Left ventricle myocardium inferior (tissue), 1 donor: Measurements from ENCODE around the gene PRKCE. TPM values are rescaled to one million over a fixed set of nuclear protein-coding genes. Genes with fewer than 3 reads are reported as not detected.
A peak's percentile ranks its signal among the peaks of the same experiment; 100 is the strongest.

Experiments
- DNase-seq: peaks from one replicate; pipeline ENCODE4 v3.0.0-alpha.2; 2020
- H3K27ac ChIP-seq: fragments of 200-600 bp; replicated peaks from 2 replicates; pipeline ENCODE4 v1.8.0; 2021
- H3K27me3 ChIP-seq: fragments of 200-600 bp; 2 replicates; pipeline ENCODE4 v1.8.0; 2021; ENCODE audit warnings: low read depth
- H3K36me3 ChIP-seq: fragments of 200-600 bp; 2 replicates; pipeline ENCODE4 v1.8.0; 2021
- H3K4me1 ChIP-seq: fragments of 200-600 bp; 2 replicates; pipeline ENCODE4 v1.8.0; 2021
- H3K4me3 ChIP-seq: fragments of 200-600 bp; 2 replicates; pipeline ENCODE4 v1.8.0; 2021; ENCODE audit warnings: mild to moderate bottlenecking, moderate library complexity
- H3K9me3 ChIP-seq: fragments of 200-600 bp; replicated peaks from 2 replicates; pipeline ENCODE4 v1.8.0; 2021
- intact Hi-C: fragments of 100-400 bp; cut with micrococcal nuclease; formaldehyde crosslinking; loops from one replicate; pipeline ENCODE4 v1.11.0; 2022
- long read RNA-seq: library from polyadenylated mRNA; unstranded; transcript quantifications from one replicate; pipeline ENCODE4 v2.0.0, GENCODE V29; 2021
- total RNA-seq: library from RNA; stranded (reverse); fragmentation: NEBNext Ultra II Directional; extraction: Animal tissue kit (Norgen Biotek cat#: 25700); gene quantifications from one replicate; pipeline ENCODE4 v1.2.1, GENCODE V29; 2021
- TF ChIP-seq, protein P1 (sequence below): fragments of 200-600 bp; IDR thresholded peaks from 2 replicates; pipeline ENCODE4 v1.8.0; 2021; ENCODE audit warnings: antibody characterized with exemption, mild to moderate bottlenecking, borderline replicate concordance
- donor health status: DM: no; HTN: yes; CAD: no; lungs with severe emphysema.

PRKCE gene
- 14.7 TPM for total RNA-seq
- long read RNA-seq, full-length matches to known transcripts = 2 of 10 reads
- long read RNA-seq, partial matches to known transcripts = 3 of 10 reads
- long read RNA-seq, other reads (novel, unspliced or antisense) = 5 of 10 reads

GRCh38 chr2:45651415-45652089 lies at the start of gene PRKCE:
TSS of gene PRKCE (plus strand) at chr2:45651675.
- H3K4me3 ChIP-seq = peak within 1 kb of the TSS; percentile 87
- H3K27me3 ChIP-seq = no peaks in the 10 kb centered on the region
- intact Hi-C loops = no loop called here
- no peaks in the 10 kb centered on the region for H3K9me3 ChIP-seq
- H3K27ac ChIP-seq = peak within 1 kb of the TSS; percentile 99
- DNase-seq = peak; percentile 72
- TF ChIP-seq, protein P1, sequence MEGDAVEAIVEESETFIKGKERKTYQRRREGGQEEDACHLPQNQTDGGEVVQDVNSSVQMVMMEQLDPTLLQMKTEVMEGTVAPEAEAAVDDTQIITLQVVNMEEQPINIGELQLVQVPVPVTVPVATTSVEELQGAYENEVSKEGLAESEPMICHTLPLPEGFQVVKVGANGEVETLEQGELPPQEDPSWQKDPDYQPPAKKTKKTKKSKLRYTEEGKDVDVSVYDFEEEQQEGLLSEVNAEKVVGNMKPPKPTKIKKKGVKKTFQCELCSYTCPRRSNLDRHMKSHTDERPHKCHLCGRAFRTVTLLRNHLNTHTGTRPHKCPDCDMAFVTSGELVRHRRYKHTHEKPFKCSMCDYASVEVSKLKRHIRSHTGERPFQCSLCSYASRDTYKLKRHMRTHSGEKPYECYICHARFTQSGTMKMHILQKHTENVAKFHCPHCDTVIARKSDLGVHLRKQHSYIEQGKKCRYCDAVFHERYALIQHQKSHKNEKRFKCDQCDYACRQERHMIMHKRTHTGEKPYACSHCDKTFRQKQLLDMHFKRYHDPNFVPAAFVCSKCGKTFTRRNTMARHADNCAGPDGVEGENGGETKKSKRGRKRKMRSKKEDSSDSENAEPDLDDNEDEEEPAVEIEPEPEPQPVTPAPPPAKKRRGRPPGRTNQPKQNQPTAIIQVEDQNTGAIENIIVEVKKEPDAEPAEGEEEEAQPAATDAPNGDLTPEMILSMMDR = no peak
- H3K4me1 ChIP-seq = peaks cover 70% of the 10 kb centered on the region
- peaks cover 3% of the 10 kb centered on the region for H3K36me3 ChIP-seq

- H3K4me1 ChIP-seq = peaks cover 8% of the 10 kb centered on the region
- intact Hi-C loops = no loop called here
- TF ChIP-seq, protein P1 = no peak
- no peak for DNase-seq
- no peak overlapping the region for H3K4me3 ChIP-seq
- no peak overlapping the region for H3K27ac ChIP-seq
- H3K36me3 ChIP-seq = peaks cover 65% of the 10 kb centered on the region
- H3K27me3 ChIP-seq = no peaks in the 10 kb centered on the region
- H3K9me3 ChIP-seq = no peaks in the 10 kb centered on the region
Measured at GRCh38 chr2:45602624-45603023, 48.9 kb upstream of the PRKCE start.

DNA sequence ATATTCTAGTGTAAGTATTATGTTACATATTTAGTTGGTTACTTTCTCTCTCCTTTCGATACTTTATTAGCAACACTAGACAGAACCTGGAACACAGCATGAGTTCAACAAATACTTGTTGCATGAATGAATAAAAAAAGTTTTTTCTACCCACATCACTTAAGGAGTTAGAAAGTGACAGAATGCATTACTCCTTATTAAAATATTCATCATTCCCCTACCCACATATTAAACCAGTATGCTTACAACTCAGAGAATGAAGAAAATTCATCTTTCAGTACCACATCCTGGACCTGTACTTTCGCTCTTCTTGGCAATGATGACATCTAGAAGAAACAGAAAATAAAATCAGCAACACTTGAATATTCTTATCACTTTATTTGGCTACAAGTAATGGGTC lies 46.4 kb upstream of the PRKCE start:
- no peak overlapping the region for H3K4me3 ChIP-seq
- no peak overlapping the region for H3K27ac ChIP-seq
- TF ChIP-seq, protein P1 = no peak
- no peak for DNase-seq
- peaks cover 12% of the 10 kb centered on the region for H3K4me1 ChIP-seq
- no peaks in the 10 kb centered on the region for H3K27me3 ChIP-seq
- intact Hi-C loops = no loop called here
- H3K36me3 ChIP-seq = peaks cover 41% of the 10 kb centered on the region
- H3K9me3 ChIP-seq = no peaks in the 10 kb centered on the region

- DNase-seq = no peak
- no peaks in the 10 kb centered on the region for H3K9me3 ChIP-seq
- no peak overlapping the region for H3K27ac ChIP-seq
- H3K4me3 ChIP-seq = no peak overlapping the region
- no peaks in the 10 kb centered on the region for H3K27me3 ChIP-seq
- intact Hi-C loops = no loop called here
- H3K4me1 ChIP-seq = peaks cover 27% of the 10 kb centered on the region
- H3K36me3 ChIP-seq = peaks cover 24% of the 10 kb centered on the region
- TF ChIP-seq, protein P1 = no peak
Measured at GRCh38 chr2:45606796-45607195, 44.7 kb upstream of the PRKCE start.

- TF ChIP-seq, protein P1 = peak; percentile 34
- Histone ChIP-seq H3K4me3 (no peak overlapping the region), H3K4me1 (peaks cover 29% of the 10 kb centered on the region), H3K27me3 (no peaks in the 10 kb centered on the region), H3K36me3 (peaks cover 23% of the 10 kb centered on the region), H3K9me3 (no peaks in the 10 kb centered on the region), H3K27ac (no peak overlapping the region)
- no peak for DNase-seq
- intact Hi-C loops = no loop called here
Measured at GRCh38 chr2:45607701-45608100, 43.8 kb upstream of the PRKCE start.
